Right lobe of liver (tissue), 6 donors: ENCODE data around the gene CGB3. TPM values are rescaled to one million over a fixed set of nuclear protein-coding genes. Genes with fewer than 3 reads are reported as not detected.

ENCODE experiments used
- ATAC-seq, 4 donors: fragments of 200-7000 bp; cut with Tn5 transposase; one replicate each; pipeline ENCODE4 v1.9.1; 2020; ENCODE audit warnings: mild to moderate bottlenecking in 4 of 4, moderate library complexity in 4 of 4
- DNase-seq, 3 donors: peaks; one replicate each; pipeline ENCODE4 v3.0.0-alpha.2; 2020
- H3K27ac ChIP-seq, 3 donors: fragments of 200-600 bp; one replicate each; pipeline ENCODE4 v1.8.0; 2022
- H3K27me3 ChIP-seq, 2 donors: fragments of 200-600 bp; one replicate each; pipeline ENCODE4 v1.8.0; 2022
- H3K36me3 ChIP-seq, 4 donors: fragments of 200-600 bp; sonication (generic) in 1 of 4; one replicate each; pipeline versions ENCODE4 v1.5.1 to v1.8.0; 2017 to 2022; ENCODE audit warnings: control low read depth in 1 of 4
- H3K4me1 ChIP-seq, 4 donors: fragments of 200-600 bp; sonication (generic) in 1 of 4; one replicate each; pipeline versions ENCODE4 v1.5.1 to v1.8.0; 2017 to 2022; ENCODE audit warnings: control low read depth in 1 of 4
- H3K4me3 ChIP-seq, 3 donors: fragments of 200-600 bp; one replicate each; pipeline ENCODE4 v1.8.0; 2022
- H3K9me3 ChIP-seq, 4 donors: fragments of 200-600 bp; sonication (generic) in 1 of 4; one replicate each; pipeline versions ENCODE4 v1.5.1 to v1.8.0; 2017 to 2022; ENCODE audit warnings: control low read depth in 1 of 4
- POLR2A ChIP-seq: fragments of 450-650 bp; IDR thresholded peaks from one replicate; pipeline ENCODE4 v1.6.1; 2017; ENCODE audit warnings: antibody characterized with exemption, mild to moderate bottlenecking
- WGBS: methylation state at CpG from one replicate; pipeline ENCODE4 v1.1.6; 2018; ENCODE audit warnings: low coverage, low lambda C conversion rate; ENCODE audit not compliant: insufficient coverage; ENCODE audit errors: missing lambda C conversion rate; 5-methylcytosine and 5-hydroxymethylcytosine counted together
- intact Hi-C, 2 donors: fragments of 100-400 bp; cut with DNase I; formaldehyde crosslinking; loops; one replicate each; pipeline versions ENCODE4 v1.11.2 to v1.14.1; 2022
- total RNA-seq, 6 experiments: library from RNA; depleted of rRNA in 2 of 6; stranded (reverse); fragments of >200 nt in 2 of 6; fragmentation: NEBNext Ultra II Directional in 3 of 6; extraction: Animal tissue kit (Norgen Biotek cat#: 25700) in 3 of 6; gene quantifications; one replicate each; pipeline versions ENCODE4 v1.1.0 to v1.2.4, GENCODE V29; 2016 to 2023
- TF ChIP-seq, protein P1 (sequence below), 4 donors: fragments of 200-600 bp in 3 of 4; fragments of 450-650 bp in 1 of 4; IDR thresholded peaks; one replicate each; pipeline versions ENCODE4 v1.5.1 to v1.8.0; 2016 to 2022; ENCODE audit warnings: antibody characterized with exemption in 4 of 4, mild to moderate bottlenecking in 2 of 4
- donor health status: DM: no; HTN: yes; CAD: no.
- donor health status: DM: no; HTN: no; CAD: no.
- donor health status: DM: no; HTN: no; CAD: no.
- donor health status: DM: no; HTN: yes; CAD: no.
- donor health status: DM: no; HTN: yes; CAD: no.

CGB3 gene
- total RNA-seq, 6 experiments from 2014 or later = not detected

DNA sequence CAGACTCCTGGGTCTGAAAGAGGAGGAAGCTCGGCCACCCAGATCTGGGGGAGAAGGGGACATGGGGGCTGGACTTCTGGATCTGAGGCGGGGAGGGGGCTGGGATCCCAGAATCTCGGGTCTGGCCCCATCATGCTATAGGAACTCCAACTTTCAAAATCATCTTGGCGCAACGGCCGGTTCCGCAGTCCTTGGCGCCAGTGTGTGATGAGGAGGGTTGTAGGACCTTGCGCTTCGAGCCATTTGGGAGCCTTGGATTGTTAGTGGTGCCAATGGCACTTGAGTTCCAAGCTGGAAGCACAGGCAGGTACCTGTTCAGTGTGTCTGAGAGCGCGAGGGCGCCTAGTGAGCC is 30.1 kb downstream of the CGB3 start:
- intact Hi-C loops = no loop called here
- Histone ChIP-seq H3K27ac (peak overlapping the region; percentile 94 to 99 (median 97)), H3K27me3 (no peaks in the 10 kb centered on the region), H3K9me3 (no peaks in the 10 kb centered on the region), H3K4me3 (peak overlapping the region; percentile 85 to 89 (median 87)), H3K4me1 (peaks cover 0 to 18% (median 11%) of the 10 kb centered on the region in 4 donors), H3K36me3 (no peaks in the 10 kb centered on the region)
- ATAC-seq = no peak
- 2% methylated on average over 5 of the region's 13 CpGs for WGBS
- no peak for DNase-seq
- no peak for TF ChIP-seq POLR2A

DNA sequence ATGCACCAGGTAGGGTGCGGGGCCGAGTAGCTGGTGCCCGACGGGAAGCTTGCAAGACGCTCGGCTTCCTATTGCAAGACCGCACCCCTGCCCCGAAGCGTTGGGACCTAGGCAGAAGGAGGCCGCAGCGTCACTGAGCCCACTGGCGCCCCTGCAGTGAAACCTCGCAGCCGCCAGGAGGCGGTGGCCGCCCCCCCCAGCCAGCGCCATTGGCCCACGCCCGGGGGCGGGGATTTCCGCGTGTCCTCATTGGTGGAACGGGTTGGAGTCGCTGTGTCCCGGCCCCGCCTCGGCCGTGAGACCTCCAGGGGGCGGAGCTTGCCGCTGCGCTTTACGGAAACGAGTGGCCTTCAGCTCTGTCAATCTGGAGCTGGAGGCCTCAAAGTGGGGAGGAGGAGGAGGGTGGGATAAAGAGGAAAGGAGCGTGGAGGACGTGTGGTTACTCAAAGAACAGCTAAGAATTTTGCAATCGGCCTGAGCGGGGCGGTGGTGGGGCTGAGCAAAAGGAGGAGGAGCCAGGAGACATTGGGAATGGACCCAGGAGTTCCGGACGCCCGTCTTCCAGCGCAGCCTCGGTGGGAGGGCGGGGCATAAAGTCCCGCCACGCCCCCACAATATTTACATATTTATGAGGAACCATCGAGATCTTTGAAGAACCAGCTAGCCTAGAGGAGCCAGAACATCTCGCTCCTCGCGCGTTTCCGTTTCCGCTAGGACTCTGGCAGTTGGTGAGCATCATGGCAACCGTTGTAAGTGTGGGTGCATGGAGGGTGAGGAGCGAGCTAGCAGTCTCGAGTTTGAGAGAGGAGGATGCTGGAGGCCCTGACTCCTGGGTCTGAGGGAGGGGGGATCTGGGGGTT is 30.7 kb downstream of the CGB3 start, which contains the start of the genes GYS1 and RUVBL2:
Gene GYS1, minus strand, starts transcription at position 135 of the 860 bp plus-strand sequence. CDS start 197 bp downstream, outside the sequence.
Gene RUVBL2, plus strand, starts transcription at position 713 of the 860 bp plus-strand sequence. Its CDS starts 25 bp downstream, at position 738.
- Histone ChIP-seq H3K27ac (peak within 1 kb of the TSS; percentile 94 to 99 (median 97)), H3K4me3 (peak within 1 kb of the TSS; percentile 85 to 89 (median 87)), H3K36me3 (peaks cover 0 to 5% (median 0%) of the 10 kb centered on the region in 4 donors), H3K27me3 (no peaks in the 10 kb centered on the region), H3K9me3 (no peaks in the 10 kb centered on the region), H3K4me1 (peaks cover 0 to 18% (median 11%) of the 10 kb centered on the region in 4 donors)
- WGBS = 0% methylated on average over 18 of the region's 56 CpGs
- DNase-seq (peak; percentile 100), ATAC-seq (peak; percentile 87 to 95 (median 92))
- TF ChIP-seq, protein P1, sequence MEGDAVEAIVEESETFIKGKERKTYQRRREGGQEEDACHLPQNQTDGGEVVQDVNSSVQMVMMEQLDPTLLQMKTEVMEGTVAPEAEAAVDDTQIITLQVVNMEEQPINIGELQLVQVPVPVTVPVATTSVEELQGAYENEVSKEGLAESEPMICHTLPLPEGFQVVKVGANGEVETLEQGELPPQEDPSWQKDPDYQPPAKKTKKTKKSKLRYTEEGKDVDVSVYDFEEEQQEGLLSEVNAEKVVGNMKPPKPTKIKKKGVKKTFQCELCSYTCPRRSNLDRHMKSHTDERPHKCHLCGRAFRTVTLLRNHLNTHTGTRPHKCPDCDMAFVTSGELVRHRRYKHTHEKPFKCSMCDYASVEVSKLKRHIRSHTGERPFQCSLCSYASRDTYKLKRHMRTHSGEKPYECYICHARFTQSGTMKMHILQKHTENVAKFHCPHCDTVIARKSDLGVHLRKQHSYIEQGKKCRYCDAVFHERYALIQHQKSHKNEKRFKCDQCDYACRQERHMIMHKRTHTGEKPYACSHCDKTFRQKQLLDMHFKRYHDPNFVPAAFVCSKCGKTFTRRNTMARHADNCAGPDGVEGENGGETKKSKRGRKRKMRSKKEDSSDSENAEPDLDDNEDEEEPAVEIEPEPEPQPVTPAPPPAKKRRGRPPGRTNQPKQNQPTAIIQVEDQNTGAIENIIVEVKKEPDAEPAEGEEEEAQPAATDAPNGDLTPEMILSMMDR (IDR thresholded peaks at IDR 0.05) = peak; percentile 96 to 99 (median 98)
- peak; percentile 92 for TF ChIP-seq POLR2A
- intact Hi-C loops = no loop called here

DNA sequence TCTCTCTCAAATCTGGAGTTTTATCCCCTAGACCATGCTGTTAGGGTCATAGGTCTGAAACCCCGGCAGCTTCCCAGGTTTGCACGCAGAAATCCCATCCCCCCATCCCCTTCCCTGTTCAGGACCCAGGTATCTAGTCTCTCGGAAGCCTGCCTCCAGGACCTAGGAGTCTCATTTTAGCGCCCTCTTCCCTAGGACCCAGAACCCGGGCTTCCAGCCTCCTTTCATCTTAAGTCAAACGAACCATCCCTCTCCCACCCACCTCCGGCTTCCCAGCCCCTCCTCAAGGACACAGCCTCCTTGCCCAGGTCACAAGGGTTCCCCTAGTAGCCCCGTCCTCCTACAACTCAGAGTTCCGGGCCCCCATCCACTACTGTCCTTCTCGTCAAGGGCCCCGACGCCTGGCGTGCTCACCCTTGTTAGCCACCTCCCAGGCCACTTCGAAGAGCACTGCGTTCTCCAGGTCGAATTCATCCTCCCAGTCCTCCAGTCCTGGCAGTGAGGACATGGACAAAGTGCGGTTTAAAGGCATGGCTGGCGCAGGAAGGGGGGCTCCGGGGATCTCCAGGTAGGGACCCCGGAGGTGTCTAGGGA is 31.5 kb downstream of the CGB3 start:
- Histone ChIP-seq H3K27ac (peak overlapping the region; percentile 94 to 99 (median 97)), H3K9me3 (no peaks in the 10 kb centered on the region), H3K36me3 (peaks cover 0 to 10% (median 0%) of the 10 kb centered on the region in 4 donors), H3K4me1 (peaks cover 0 to 18% (median 11%) of the 10 kb centered on the region in 4 donors), H3K27me3 (no peaks in the 10 kb centered on the region), H3K4me3 (peak overlapping the region; percentile 85 to 89 (median 87))
- intact Hi-C loops = no loop called here
- TF ChIP-seq, protein P1 (IDR thresholded peaks at IDR 0.05) = no peak
- no peak for TF ChIP-seq POLR2A
- ATAC-seq (peak; percentile 1 to 3 (median 2)), DNase-seq (peak in 2 of 3 donors; percentile 55 to 61)
- 0% methylated on average over 9 of the region's 20 CpGs for WGBS

DNA sequence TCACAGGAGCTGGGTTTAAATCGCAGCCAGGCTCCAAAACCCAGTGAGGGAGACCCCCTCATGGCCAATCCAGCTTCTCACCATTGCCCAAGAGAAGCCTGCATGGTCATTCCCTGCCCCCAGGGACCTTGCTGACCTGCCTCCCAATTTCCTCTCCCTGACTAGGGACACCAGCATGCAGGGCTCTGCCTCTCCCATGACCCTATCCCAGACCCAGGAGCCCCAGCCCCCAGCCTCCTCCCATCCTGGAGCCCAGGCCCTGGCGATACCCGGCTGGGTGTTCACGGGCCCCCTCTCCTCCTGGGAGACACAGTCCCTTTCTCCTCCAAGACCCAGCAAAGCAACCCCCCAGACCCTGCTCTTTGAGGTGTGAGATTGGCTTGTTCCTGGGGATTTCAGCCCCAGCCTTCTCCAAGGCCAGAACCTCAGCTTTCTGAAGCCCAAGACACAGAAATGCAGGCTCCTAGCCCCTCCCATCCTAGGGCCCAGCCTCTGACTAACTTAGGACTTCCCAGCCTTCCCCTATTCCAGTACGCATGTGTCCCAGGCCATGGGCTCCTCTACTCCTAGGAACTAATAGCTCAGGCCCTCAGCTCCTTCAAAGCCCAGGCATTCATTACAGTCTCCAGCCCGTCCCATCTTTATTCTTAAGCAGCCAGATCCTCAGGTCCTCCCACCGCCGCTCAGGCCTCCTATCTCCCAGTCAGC is 32.1 kb downstream of the CGB3 start:
- intact Hi-C loops = no loop called here
- Histone ChIP-seq H3K27me3 (no peaks in the 10 kb centered on the region), H3K4me3 (peak overlapping the region; percentile 85 to 89 (median 87)), H3K4me1 (peaks cover 0 to 18% (median 11%) of the 10 kb centered on the region in 4 donors), H3K36me3 (peaks cover 0 to 11% (median 0%) of the 10 kb centered on the region in 4 donors), H3K27ac (peak overlapping the region; percentile 94 to 99 (median 97)), H3K9me3 (no peaks in the 10 kb centered on the region)
- TF ChIP-seq, protein P1 (IDR thresholded peaks at IDR 0.05) = no peak
- TF ChIP-seq POLR2A = peak; percentile 14
- ATAC-seq = peak in 3 of 4 donors; percentile 14 to 22 (median 16)
- WGBS = 6% methylated on average over 5 of the region's 8 CpGs
- peak in 1 of 3 donors; percentile 54 for DNase-seq
